OCI-M1 (cell line): ENCODE measurements around the gene CSH1.
A peak's percentile ranks its signal among the peaks of the same experiment; 100 is the strongest.
"Not testable (repeated sequence)": the region's sequence is repeated elsewhere in the genome, so short reads cannot be mapped to it uniquely, and the experiment has no call there.

Source experiments
- DNase-seq: peaks from one replicate; lab custom pipeline; 2025; lab: John Stamatoyannopoulos, UW

Gene CSH1

GRCh38 chr17:63869491-63870291 is 26.7 kb downstream of the CSH1 start:
- peak; percentile 6 for DNase-seq

GRCh38 chr17:63866625-63867024 is 29.7 kb downstream of the CSH1 start:
- not testable (repeated sequence) for DNase-seq

- no peak for DNase-seq
Observed at GRCh38 chr17:63859257-63859656, 37.1 kb downstream of the CSH1 start.

- DNase-seq: not testable (repeated sequence)
Observed at GRCh38 chr17:63856425-63856824, 39.9 kb downstream of the CSH1 start.

GRCh38 chr17:63855185-63855584 is 41.2 kb downstream of the CSH1 start:
- no peak for DNase-seq

GRCh38 chr17:63854709-63855108 is 41.7 kb downstream of the CSH1 start:
- no peak for DNase-seq

GRCh38 chr17:63853260-63853659 is 43.1 kb downstream of the CSH1 start:
- no peak for DNase-seq

- DNase-seq: no peak
Observed at GRCh38 chr17:63850401-63850800, 46.0 kb downstream of the CSH1 start.

GRCh38 chr17:63848834-63849689 is 47.3 kb downstream of the CSH1 start:
- DNase-seq: peak; percentile 89

GRCh38 chr17:63847525-63848249 is 48.7 kb downstream of the CSH1 start:
- no peak for DNase-seq

- no peak for DNase-seq
Observed at GRCh38 chr17:63845509-63845908, 50.9 kb downstream of the CSH1 start.
